GM12878 (cell line): ENCODE data around the gene DEFB110. TPM values are rescaled to one million over a fixed set of nuclear protein-coding genes. Genes with fewer than 3 reads are reported as not detected.

Experiments
- ATAC-seq: fragments of 200-7000 bp; cut with Tn5 transposase; 3 replicates; pipeline ENCODE4 v1.9.1; 2020; ENCODE audit warnings: mild to moderate bottlenecking, moderate library complexity
- BruUV-seq: library from RNA; stranded (reverse); fragments of 400-500 nt; replicated peaks from 2 replicates; lab custom pipeline; 2021; lab: Mats Ljungman, UMichigan
- CTCF ChIA-PET: fragments of 300-600 bp; sonication (Branson Sonifier 250); formaldehyde crosslinking; extraction: SDS; loops from one replicate; lab custom pipeline; 2021; ENCODE audit warnings: inconsistent platforms; lab: Yijun Ruan, JAX
- POLR2A ChIA-PET: fragments of 350-600 bp; formaldehyde crosslinking; extraction: SDS; loops from one replicate; lab custom pipeline; 2021; ENCODE audit warnings: inconsistent platforms; lab: Charles Lee
- RAD21 ChIA-PET: fragments of 300-600 bp; sonication (Branson Sonifier 250); formaldehyde crosslinking; loops from one replicate; lab custom pipeline; 2023; ENCODE audit warnings: antibody characterized with exemption; ENCODE audit not compliant: unreplicated experiment; lab: Charles Lee
- SMC1A ChIA-PET: fragments of 300-600 bp; sonication (Branson Sonifier 250); formaldehyde crosslinking; loops from one replicate; lab custom pipeline; 2023; ENCODE audit not compliant: unreplicated experiment, uncharacterized antibody; lab: Charles Lee
- DNase-seq: peaks from one replicate; pipeline ENCODE4 v3.0.0-alpha.2; 2011; ENCODE audit warnings: low read depth, low spot score
- FAIRE-seq: peaks from 3 replicates; lab custom pipeline; 2011; peaks lifted over from hg19 to GRCh38; lab: Jason Lieb, UNC
- H2AFZ ChIP-seq: 2 replicates; pipeline ENCODE4 v1.6.0; 2011; ENCODE audit warnings: low read depth, low read length, control low read depth; ENCODE audit not compliant: control insufficient read depth
- H3K27ac ChIP-seq: 2 replicates; pipeline ENCODE4 v1.5.1; 2011; ENCODE audit warnings: control low read depth; ENCODE audit not compliant: control insufficient read depth, insufficient read depth
- H3K27me3 ChIP-seq, 2 experiments: replicated peaks in 1 of 2; 2 replicates each; pipeline versions ENCODE4 v1.6.0 to v1.6.1; 2011; ENCODE audit warnings: low read length in 1 of 2; ENCODE audit not compliant: control insufficient read depth in 2 of 2, insufficient read depth in 2 of 2
- H3K36me3 ChIP-seq, 2 experiments: 2 replicates each; pipeline ENCODE4 v1.5.1; 2011; ENCODE audit warnings: low read length in 1 of 2; ENCODE audit not compliant: control insufficient read depth in 2 of 2, insufficient read depth in 2 of 2
- H3K4me1 ChIP-seq: 2 replicates; pipeline ENCODE4 v1.6.1; 2011; ENCODE audit warnings: mild to moderate bottlenecking, low read length, moderate library complexity, mixed read lengths; ENCODE audit not compliant: control insufficient read depth, insufficient read depth
- H3K4me2 ChIP-seq: 2 replicates; pipeline ENCODE4 v1.6.0; 2011; ENCODE audit warnings: control low read depth; ENCODE audit not compliant: control insufficient read depth, insufficient read depth
- H3K4me3 ChIP-seq: fragments of 200-600 bp; sonication (generic); 2 replicates; pipeline ENCODE4 v1.5.1; 2016
- H3K79me2 ChIP-seq: 2 replicates; pipeline ENCODE4 v1.6.0; 2011; ENCODE audit warnings: low read length; ENCODE audit not compliant: control insufficient read depth, insufficient read depth
- H3K9ac ChIP-seq: 2 replicates; pipeline ENCODE4 v1.8.0; 2011; ENCODE audit warnings: low read length, control low read depth, mixed read lengths; ENCODE audit not compliant: control insufficient read depth, insufficient read depth
- H3K9me3 ChIP-seq: replicated peaks from 3 replicates; pipeline ENCODE4 v1.5.1; 2011; ENCODE audit warnings: mild to moderate bottlenecking, low read length; ENCODE audit not compliant: control insufficient read depth, insufficient read depth
- H4K20me1 ChIP-seq: 2 replicates; pipeline ENCODE4 v1.6.0; 2011; ENCODE audit not compliant: control insufficient read depth, insufficient read depth
- FOS ChIP-seq: IDR thresholded peaks from 3 replicates; pipeline ENCODE4 v1.6.1; 2011; ENCODE audit warnings: borderline replicate concordance; ENCODE audit not compliant: insufficient read length; ENCODE audit errors: extremely low read depth
- FOXK2 ChIP-seq: fragments of 450-650 bp; IDR thresholded peaks from 2 replicates; pipeline ENCODE4 v1.6.1; 2017; ENCODE audit warnings: mild to moderate bottlenecking, moderate library complexity
- IRF4 ChIP-seq: IDR thresholded peaks from 2 replicates; pipeline ENCODE4 v1.6.1; 2011; ENCODE audit warnings: low read depth, low read length
- MYC ChIP-seq: IDR thresholded peaks from 2 replicates; pipeline ENCODE4 v1.6.1; 2011; ENCODE audit warnings: mild to moderate bottlenecking, low read length, moderate library complexity, inconsistent platforms; ENCODE audit not compliant: insufficient read depth, insufficient replicate concordance, insufficient read length, severe bottlenecking
- NR2F1 ChIP-seq: fragments of 450-650 bp; conservative IDR thresholded peaks from 2 replicates; pipeline ENCODE4 v1.6.1; 2017; ENCODE audit warnings: mild to moderate bottlenecking
- RAD51 ChIP-seq: fragments of 450-650 bp; IDR thresholded peaks from 2 replicates; pipeline ENCODE4 v1.6.1; 2016; ENCODE audit warnings: moderate library complexity, mild to moderate bottlenecking, inconsistent platforms
- RUNX3 ChIP-seq: IDR thresholded peaks from 2 replicates; pipeline ENCODE4 v1.6.1; 2012; ENCODE audit warnings: low read length, inconsistent platforms
- SMAD1 ChIP-seq: fragments of 450-650 bp; IDR thresholded peaks from 2 replicates; pipeline ENCODE4 v1.6.1; 2018; ENCODE audit warnings: mild to moderate bottlenecking, low read depth; ENCODE audit not compliant: partially characterized antibody
- SUZ12 ChIP-seq: fragments of 200-600 bp; sonication (generic); IDR thresholded peaks from one replicate; pipeline ENCODE4 v1.6.1; 2018; ENCODE audit warnings: antibody characterized with exemption, mild to moderate bottlenecking; ENCODE audit not compliant: unreplicated experiment
- TARDBP ChIP-seq: IDR thresholded peaks from 2 replicates; pipeline ENCODE4 v1.6.1; 2016; ENCODE audit warnings: borderline replicate concordance
- TCF7 ChIP-seq: IDR thresholded peaks from 2 replicates; pipeline ENCODE4 v1.6.1; 2014; ENCODE audit warnings: antibody characterized with exemption, borderline replicate concordance
- ZNF207 ChIP-seq: fragments of 450-650 bp; IDR thresholded peaks from 2 replicates; pipeline ENCODE4 v1.6.1; 2014; ENCODE audit warnings: antibody characterized with exemption, mild to moderate bottlenecking, borderline replicate concordance
- ZNF274 ChIP-seq: IDR thresholded peaks from one replicate; pipeline ENCODE4 v1.8.0; 2011; ENCODE audit not compliant: insufficient read length, insufficient read depth
- WGBS: methylation state at CpG from one replicate; pipeline ENCODE4 v1.1.6; 2016; ENCODE audit warnings: low lambda C conversion rate; ENCODE audit not compliant: insufficient replicate concordance, insufficient coverage; ENCODE audit errors: missing lambda C conversion rate; 5-methylcytosine and 5-hydroxymethylcytosine counted together
- in situ Hi-C: fragments of 300-500 bp; cut with MboI; formaldehyde crosslinking; loops from 9 replicates; pipeline ENCODE4 v1.14.3; 2018; ENCODE audit warnings: mixed read lengths
- intact Hi-C: fragments of 100-400 bp; cut with micrococcal nuclease; formaldehyde crosslinking; loops from one replicate; pipeline ENCODE4 v1.14.2; 2022; ENCODE audit not compliant: unreplicated experiment
- polyA plus RNA-seq, 11 experiments: library from polyadenylated mRNA; depleted of rRNA in 4 of 11; unstranded in 6 of 11; stranded (reverse) in 5 of 11; fragments of >200 nt; fragmentation: Nextera tagmentation in 4 of 11; fragmentation: Illumina TruSeq in 1 of 11; extraction: Ambion mirVana in 4 of 11; extraction: Trizol in 1 of 11; gene quantifications; 1 replicate in 1 of 11; 2 replicates in 10 of 11; pipeline versions ENCODE4 v1.2.1 to v1.2.3, GENCODE V29; 2011 to 2016; ENCODE audit warnings: inconsistent platforms in 2 of 11, missing spikeins in 2 of 11, low read depth in 1 of 11
- total RNA-seq, 4 experiments: library from RNA; depleted of rRNA in 3 of 4; stranded (reverse); fragments of >200 nt in 3 of 4; fragmentation: Illumina TruSeq in 1 of 4; extraction: Trizol in 1 of 4; gene quantifications; 2 replicates each; pipeline versions ENCODE4 v1.2.1 to v1.2.3, GENCODE V29; 2013 to 2021
- TF ChIP-seq, protein P1 (sequence below): fragments of 450-650 bp; IDR thresholded peaks from 2 replicates; pipeline ENCODE4 v1.6.1; 2017; ENCODE audit warnings: mild to moderate bottlenecking, low read depth, inconsistent platforms; ENCODE audit not compliant: poor library complexity, severe bottlenecking
- TF ChIP-seq, protein P2 (sequence below): fragments of 450-650 bp; IDR thresholded peaks from 2 replicates; pipeline ENCODE4 v1.6.1; 2017; ENCODE audit warnings: mild to moderate bottlenecking
- TF ChIP-seq, protein P3 (sequence below): fragments of 450-650 bp; IDR thresholded peaks from 2 replicates; pipeline ENCODE4 v1.6.1; 2018; ENCODE audit warnings: mild to moderate bottlenecking, low read depth, moderate library complexity; ENCODE audit not compliant: partially characterized antibody

The DEFB110 gene
- total and polyA plus RNA-seq, 10 of the 15 experiments (the other 5 are each of a cell fraction or from before 2014, with no cell fraction given) = not detected

DNA sequence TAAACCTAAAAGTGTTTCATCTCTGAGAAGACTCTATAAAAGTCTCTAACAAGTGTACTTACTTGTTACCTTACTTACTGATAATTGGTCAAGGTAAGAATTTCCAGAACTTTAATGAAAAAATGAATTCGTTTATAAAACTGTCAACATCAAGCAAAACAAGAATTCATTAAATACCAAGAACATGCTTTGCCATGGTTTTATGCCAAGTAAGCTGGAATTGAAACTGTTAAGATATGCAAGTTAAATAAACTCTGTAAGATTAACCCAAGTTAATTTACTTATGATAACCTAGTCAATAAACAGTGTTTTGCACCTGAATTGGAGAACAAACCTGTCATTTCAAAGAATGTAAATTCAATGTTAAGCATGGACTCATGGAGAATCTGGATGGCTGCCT is 35.2 kb downstream of the DEFB110 start (continued):
- TF ChIP-seq, protein P1, sequence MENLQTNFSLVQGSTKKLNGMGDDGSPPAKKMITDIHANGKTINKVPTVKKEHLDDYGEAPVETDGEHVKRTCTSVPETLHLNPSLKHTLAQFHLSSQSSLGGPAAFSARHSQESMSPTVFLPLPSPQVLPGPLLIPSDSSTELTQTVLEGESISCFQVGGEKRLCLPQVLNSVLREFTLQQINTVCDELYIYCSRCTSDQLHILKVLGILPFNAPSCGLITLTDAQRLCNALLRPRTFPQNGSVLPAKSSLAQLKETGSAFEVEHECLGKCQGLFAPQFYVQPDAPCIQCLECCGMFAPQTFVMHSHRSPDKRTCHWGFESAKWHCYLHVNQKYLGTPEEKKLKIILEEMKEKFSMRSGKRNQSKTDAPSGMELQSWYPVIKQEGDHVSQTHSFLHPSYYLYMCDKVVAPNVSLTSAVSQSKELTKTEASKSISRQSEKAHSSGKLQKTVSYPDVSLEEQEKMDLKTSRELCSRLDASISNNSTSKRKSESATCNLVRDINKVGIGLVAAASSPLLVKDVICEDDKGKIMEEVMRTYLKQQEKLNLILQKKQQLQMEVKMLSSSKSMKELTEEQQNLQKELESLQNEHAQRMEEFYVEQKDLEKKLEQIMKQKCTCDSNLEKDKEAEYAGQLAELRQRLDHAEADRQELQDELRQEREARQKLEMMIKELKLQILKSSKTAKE = no peak
- TF ChIP-seq NR2F1 = no peak
- TF ChIP-seq FOXK2 = no peak
- no peak for TF ChIP-seq IRF4
- TF ChIP-seq, protein P2, sequence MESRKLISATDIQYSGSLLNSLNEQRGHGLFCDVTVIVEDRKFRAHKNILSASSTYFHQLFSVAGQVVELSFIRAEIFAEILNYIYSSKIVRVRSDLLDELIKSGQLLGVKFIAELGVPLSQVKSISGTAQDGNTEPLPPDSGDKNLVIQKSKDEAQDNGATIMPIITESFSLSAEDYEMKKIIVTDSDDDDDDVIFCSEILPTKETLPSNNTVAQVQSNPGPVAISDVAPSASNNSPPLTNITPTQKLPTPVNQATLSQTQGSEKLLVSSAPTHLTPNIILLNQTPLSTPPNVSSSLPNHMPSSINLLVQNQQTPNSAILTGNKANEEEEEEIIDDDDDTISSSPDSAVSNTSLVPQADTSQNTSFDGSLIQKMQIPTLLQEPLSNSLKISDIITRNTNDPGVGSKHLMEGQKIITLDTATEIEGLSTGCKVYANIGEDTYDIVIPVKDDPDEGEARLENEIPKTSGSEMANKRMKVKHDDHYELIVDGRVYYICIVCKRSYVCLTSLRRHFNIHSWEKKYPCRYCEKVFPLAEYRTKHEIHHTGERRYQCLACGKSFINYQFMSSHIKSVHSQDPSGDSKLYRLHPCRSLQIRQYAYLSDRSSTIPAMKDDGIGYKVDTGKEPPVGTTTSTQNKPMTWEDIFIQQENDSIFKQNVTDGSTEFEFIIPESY = no peak
- TF ChIP-seq FOS = no peak
- TF ChIP-seq TCF7 = no peak

DNA sequence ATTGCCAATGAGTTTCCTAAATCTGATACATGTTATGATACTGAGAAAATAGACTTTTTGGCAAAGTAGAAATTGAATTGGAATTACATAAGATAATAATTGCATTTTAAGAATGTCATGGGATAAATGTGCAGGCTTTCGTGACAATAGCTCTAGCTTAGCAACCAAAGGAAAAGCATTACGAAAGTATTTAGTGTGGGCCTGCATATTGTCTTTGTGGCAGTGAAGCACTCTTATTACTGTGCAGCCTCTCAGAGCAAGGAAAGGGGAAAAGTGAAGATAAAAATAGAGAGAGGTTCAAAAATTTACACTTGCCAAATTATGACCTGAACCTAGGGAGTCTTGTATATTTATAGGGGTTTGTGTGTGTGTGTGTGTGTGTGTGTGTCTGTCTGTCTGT is 39.7 kb downstream of the DEFB110 start:
- WGBS = 53% methylated on average over 2 of the region's 2 CpGs
- ChIA-PET POLR2A (no interaction called here), RAD21 (no interaction called here), SMC1A (no interaction called here), CTCF (no interaction called here)
- H4K20me1 ChIP-seq = no peaks in the 10 kb centered on the region
- no TSS peak for BruUV-seq
- ATAC-seq (no peak), FAIRE-seq (no peak)
- H3K4me1 ChIP-seq = no peaks in the 10 kb centered on the region; the same call in none of the 2 replicates
- intact Hi-C loops = no loop called here
- no peaks in the 10 kb centered on the region for H3K36me3 ChIP-seq
- no peaks in the 10 kb centered on the region for H3K79me2 ChIP-seq
- TF ChIP-seq ZNF274 (no peak), SMAD1 (no peak), RUNX3 (no peak), MYC (no peak), TARDBP (no peak), ZNF207 (no peak), RAD51 (no peak), SUZ12 (no peak)
- TF ChIP-seq, protein P3, sequence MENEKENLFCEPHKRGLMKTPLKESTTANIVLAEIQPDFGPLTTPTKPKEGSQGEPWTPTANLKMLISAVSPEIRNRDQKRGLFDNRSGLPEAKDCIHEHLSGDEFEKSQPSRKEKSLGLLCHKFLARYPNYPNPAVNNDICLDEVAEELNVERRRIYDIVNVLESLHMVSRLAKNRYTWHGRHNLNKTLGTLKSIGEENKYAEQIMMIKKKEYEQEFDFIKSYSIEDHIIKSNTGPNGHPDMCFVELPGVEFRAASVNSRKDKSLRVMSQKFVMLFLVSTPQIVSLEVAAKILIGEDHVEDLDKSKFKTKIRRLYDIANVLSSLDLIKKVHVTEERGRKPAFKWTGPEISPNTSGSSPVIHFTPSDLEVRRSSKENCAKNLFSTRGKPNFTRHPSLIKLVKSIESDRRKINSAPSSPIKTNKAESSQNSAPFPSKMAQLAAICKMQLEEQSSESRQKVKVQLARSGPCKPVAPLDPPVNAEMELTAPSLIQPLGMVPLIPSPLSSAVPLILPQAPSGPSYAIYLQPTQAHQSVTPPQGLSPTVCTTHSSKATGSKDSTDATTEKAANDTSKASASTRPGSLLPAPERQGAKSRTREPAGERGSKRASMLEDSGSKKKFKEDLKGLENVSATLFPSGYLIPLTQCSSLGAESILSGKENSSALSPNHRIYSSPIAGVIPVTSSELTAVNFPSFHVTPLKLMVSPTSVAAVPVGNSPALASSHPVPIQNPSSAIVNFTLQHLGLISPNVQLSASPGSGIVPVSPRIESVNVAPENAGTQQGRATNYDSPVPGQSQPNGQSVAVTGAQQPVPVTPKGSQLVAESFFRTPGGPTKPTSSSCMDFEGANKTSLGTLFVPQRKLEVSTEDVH = no peak
- TF ChIP-seq, all 136 proteins: peak for 0
- Histone ChIP-seq H3K9ac (no peak overlapping the region), H3K4me2 (no peak overlapping the region), H3K4me3 (no peak overlapping the region), H3K27ac (no peak overlapping the region), H3K27me3 (no peaks in the 10 kb centered on the region), H2AFZ (no peak overlapping the region), H3K9me3 (no peaks in the 10 kb centered on the region)
- in situ Hi-C loops = no loop called here
- DNase-seq = no peak
